IPS-11a (cell line): ENCODE results near the gene SRD5A1.
"Not testable (repeated sequence)": the region's sequence is repeated elsewhere in the genome, so short reads cannot be mapped to it uniquely, and the experiment has no call there.

Experiments
- H3K4me3 ChIP-seq: one replicate; pipeline ENCODE4 v1.5.1; 2013; ENCODE audit warnings: low read depth, low read length, control low read depth

The SRD5A1 gene

DNA sequence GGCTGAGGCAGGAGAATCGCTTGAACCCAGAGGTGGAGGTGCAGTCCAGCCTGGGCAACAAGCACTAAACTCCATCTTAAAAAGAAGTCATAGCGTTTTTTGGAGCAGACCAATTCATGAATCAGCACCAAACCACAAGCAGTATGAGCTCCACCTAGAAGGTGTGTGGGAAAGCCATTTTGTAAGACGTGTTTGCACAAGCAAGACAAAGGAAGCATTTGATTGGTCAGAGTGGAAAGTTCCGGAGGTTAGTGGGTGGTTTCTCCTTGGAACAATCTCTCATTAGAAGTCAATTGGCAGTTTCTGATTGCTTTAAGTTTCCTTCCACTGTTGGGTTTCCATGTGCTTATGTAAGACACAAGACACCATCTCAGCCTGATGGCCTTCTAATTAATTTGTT, 5.0 kb downstream of the SRD5A1 start:
- H3K4me3 ChIP-seq: no peak overlapping the region

DNA sequence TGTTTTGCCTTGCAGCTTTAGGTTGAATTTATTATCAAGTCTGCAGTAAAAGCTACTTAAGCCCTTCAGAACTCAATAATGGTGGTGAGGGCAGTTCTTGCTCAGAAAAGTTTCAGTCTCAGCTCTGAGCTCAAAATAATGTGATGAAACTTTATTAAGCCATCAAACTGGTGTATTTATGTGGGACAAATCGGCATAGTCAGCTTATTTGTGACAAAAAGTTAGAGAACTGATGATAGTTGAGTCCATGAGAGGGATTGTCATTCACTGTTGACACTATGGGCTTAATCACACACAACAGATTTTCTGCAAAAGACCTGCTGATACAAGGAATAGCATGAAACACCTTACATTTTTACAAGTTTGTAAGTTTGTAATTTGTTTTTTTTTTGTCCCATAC, 9.4 kb downstream of the SRD5A1 start:
- H3K4me3 ChIP-seq: no peak overlapping the region

DNA sequence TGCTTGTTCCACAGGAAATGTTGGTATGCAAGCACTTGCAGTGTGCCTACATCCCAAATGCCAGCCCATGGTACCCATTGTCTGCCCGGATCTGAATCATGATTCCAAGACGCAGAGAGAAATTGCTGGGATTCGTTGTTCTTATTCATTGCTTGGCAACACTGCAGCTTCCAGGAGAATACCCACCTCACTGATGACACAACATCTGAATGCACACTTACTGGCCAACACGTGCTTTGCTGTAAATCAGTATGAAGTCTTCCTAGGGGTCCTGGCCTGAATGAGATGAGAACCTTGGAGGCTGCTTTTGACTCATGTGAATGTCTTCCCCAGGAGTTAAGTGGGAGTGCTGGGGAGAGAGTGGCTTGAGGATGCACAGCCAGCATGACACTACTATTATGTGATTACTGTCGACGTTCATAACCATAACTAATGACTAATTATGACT, 11.6 kb downstream of the SRD5A1 start:
- H3K4me3 ChIP-seq: no peak overlapping the region

DNA sequence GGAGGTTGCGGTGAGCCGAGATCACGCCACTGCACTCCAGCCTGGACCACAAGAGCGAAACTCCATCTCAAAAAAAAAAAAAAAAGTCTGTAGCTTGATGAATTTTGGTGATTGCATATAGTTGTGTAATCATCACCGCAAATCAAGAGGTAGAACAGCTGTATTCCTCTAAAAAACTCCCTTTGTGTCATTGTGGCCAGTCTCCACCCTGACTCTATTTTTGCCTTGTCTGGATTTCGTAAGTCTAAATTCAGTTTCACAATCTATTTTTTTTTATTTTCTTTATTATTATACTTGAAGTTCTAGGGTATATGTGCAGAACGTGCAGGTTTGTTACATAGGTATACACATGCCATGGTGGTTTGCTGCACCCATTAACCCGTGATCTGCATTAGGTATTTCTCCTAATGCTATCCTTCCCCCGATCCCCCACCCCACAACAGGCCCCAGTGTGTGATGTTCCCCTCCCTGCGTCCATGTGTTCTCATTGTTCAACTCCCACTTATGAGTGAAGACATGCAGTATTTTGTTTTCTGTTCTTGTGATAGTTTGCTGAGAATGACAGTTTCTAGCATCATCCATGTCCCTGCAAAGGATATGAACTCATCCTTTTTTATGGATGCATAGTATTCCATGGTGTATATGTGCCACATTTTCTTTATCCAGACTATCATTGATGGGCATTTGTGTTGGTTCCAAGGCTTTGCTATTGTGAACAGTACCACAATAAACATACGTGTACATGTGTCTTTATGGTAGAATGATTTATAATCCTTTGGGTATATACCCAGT, 12.5 kb downstream of the SRD5A1 start:
- not testable (repeated sequence) for H3K4me3 ChIP-seq

- H3K4me3 ChIP-seq: no peak overlapping the region
Observed at GRCh38 chr5:6649186-6649585, 15.9 kb downstream of the SRD5A1 start.

DNA sequence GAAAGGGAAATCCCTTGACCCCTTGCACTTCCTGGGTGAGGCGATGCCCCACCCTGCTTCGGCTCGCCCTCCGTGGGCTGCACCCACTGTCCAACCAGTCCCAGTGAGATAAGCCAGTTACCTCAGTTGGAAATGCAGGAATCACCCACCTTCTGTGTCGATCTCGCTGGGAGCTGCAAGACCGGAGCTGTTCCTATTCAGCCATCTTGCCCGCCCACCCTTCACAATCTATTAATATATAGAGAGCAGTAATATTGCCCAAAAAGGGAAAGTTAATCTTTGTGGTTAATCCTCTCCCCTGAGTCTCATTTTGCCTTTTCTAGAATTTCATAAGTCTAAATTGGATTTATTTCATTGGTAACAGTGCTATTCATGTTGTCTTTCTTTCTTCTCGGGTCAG, 16.4 kb downstream of the SRD5A1 start:
- H3K4me3 ChIP-seq: no peak overlapping the region

- no peak overlapping the region for H3K4me3 ChIP-seq
Observed at GRCh38 chr5:6652025-6652424, 18.8 kb downstream of the SRD5A1 start.

DNA sequence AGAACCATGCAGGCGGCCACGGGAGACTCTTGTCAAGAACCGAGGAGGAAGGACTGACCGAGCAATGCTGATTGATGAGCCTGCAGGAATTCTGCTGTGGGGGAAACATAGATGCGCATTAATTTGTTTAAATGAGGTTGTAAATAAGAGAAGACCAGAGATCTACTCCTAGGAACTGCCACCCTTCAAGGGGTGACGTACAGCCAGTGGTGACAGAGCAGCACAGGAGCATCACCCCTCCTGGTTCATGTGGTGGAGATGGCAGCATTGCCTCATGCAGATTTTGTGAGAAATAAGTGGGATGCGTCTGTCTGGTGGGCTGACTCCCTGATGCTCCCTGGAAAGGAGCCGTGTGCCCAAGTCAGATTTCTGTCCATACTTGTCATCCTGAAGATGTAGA, 22.2 kb downstream of the SRD5A1 start:
- H3K4me3 ChIP-seq: no peak overlapping the region

GRCh38 chr5:6656680-6657079, 23.4 kb downstream of the SRD5A1 start:
- H3K4me3 ChIP-seq: no peak overlapping the region

GRCh38 chr5:6659941-6660684, 26.9 kb downstream of the SRD5A1 start:
- H3K4me3 ChIP-seq: no peak overlapping the region

DNA sequence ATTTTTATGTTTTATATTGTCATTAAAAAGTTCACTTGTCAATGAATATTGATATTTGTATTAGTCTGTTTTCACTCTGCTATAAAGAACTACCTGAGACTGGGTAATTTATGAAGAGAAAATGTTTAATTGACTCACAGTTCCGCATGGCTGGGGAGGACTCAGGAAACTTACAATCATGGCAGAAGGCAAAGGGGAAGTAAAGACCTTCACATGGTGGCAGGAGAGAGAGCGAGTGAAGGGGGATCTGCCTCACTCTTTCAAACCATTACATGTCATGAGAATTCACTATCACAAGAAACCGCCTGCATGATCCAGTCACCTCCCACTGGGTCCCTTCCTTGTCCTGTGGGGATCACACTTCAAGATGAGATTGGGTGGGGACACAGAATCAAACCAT, 27.4 kb downstream of the SRD5A1 start:
- H3K4me3 ChIP-seq: no peak overlapping the region

GRCh38 chr5:6666762-6667161, 33.5 kb downstream of the SRD5A1 start:
- H3K4me3 ChIP-seq: no peak overlapping the region

DNA sequence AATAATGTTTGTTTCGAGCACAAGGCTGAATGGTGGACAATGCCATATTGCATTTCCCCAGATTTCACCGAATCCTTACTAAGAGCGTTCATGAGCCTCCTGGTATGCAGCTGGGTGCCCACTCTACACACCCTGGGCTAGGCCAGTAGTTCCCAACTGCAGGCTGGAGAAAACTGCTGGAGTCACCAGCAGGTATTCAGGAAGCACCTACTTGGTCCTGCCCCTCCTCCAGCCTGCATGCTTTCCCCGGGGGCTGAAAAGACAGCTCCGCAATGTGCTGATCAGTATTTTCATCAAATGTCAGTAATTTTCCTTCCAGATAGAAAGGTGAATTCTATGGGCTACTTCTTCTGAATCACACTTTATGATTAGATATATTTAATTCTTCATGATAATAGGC, 34.4 kb downstream of the SRD5A1 start:
- H3K4me3 ChIP-seq: no peak overlapping the region

DNA sequence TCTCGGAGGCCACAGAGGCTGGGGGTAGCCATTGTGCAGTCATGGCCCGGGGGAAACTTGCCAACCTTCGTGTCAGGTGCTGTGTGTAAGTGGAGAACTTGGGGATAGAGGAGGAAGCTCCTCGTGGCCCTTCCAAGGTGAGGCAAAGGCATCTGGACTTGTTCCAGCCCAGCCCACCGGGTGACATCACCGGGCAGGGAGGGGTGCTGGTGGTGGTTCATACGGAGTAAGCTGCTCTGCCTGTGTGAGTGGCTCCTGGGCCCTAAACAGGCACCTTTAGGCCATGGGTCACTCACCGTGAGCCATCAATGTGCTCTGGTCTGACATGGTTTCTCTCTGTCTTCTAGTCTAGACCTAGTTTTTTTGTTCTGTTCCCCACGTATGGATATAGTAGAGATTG, 35.5 kb downstream of the SRD5A1 start:
- H3K4me3 ChIP-seq: not testable (repeated sequence)

GRCh38 chr5:6673031-6673430, 39.8 kb downstream of the SRD5A1 start:
- no peak overlapping the region for H3K4me3 ChIP-seq

GRCh38 chr5:6673963-6674362, 40.7 kb downstream of the SRD5A1 start:
- no peak overlapping the region for H3K4me3 ChIP-seq

- H3K4me3 ChIP-seq: no peak overlapping the region
Observed at GRCh38 chr5:6674421-6674820, 41.2 kb downstream of the SRD5A1 start.

DNA sequence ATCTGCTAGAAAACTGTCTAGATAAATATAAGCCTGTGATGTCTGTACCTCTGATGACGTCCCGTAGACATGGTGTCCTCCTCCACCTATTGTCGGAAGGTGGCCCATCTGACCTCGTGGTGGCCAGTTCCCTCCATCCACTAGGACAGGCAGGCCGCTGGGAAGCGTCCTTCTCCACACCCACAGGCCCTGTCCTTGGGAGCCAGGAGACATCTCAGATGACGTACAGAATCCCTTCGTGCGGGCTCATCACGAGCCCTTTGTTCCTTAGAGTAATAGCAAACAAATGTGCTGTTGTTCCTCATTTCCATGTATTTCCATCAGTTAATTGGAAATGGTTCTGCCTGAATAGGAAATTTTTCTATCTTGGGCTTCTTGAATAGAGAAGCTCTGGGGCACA, 41.6 kb downstream of the SRD5A1 start:
- no peak overlapping the region for H3K4me3 ChIP-seq

GRCh38 chr5:6675784-6676491, 42.7 kb downstream of the SRD5A1 start:
- H3K4me3 ChIP-seq: no peak overlapping the region

DNA sequence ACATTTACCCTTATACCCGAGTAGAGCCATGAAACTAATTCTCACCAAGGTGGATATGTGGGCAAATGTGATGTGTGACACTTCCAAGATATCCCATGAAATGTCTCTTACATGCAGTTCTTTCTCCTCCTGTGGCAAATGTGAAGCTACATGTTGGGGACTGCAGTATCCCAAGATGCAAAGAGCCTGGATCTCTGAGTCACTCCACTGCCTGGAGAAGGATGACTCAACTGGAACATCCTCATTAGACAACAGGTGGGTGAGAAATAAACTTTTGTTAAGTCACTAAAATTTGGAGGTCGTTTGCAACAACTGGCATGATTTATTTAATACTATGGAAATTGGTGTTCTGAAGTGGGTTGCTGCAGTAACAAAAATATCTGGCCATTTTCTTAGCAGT, 43.5 kb downstream of the SRD5A1 start:
- no peak overlapping the region for H3K4me3 ChIP-seq

GRCh38 chr5:6678385-6678784, 45.1 kb downstream of the SRD5A1 start:
- H3K4me3 ChIP-seq: no peak overlapping the region

DNA sequence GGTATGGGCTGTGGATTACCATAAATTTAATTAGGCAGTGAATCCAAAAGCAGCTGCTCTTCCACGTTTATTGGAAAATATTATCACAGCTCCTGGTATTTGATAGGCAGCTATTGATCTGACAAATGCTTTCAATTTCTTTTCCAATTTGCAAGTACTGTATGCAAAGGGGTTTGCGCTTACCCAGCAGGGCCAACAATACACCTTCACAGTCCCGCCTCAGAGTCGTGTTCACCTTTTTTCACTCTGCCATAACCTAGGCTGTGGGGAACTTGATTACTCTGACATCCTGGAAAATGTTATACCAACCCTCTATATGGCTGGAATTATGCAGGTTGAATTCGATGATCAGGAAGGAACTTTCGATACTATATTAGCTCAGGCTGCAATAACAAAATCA, 47.7 kb downstream of the SRD5A1 start:
- H3K4me3 ChIP-seq: no peak overlapping the region
